Adrenal gland (tissue), 12 donors: ENCODE results near the gene C1orf216. TPM values are rescaled to one million over a fixed set of nuclear protein-coding genes. Genes with fewer than 3 reads are reported as not detected.
"Not testable (repeated sequence)": the region's sequence is repeated elsewhere in the genome, so short reads cannot be mapped to it uniquely, and the experiment has no call there.

Source experiments
- DNase-seq, 7 donors: peaks; one replicate each; pipeline ENCODE4 v3.0.0-alpha.2; 2019 to 2020
- H3K27ac ChIP-seq, 5 donors: fragments of 200-600 bp; sonication (generic) in 4 of 5; 1 replicate in 3 of 5; 2 replicates in 2 of 5; pipeline versions ENCODE4 v1.5.1 to v1.8.0; 2016 to 2020; ENCODE audit warnings: mild to moderate bottlenecking in 1 of 5
- H3K27me3 ChIP-seq: fragments of 200-600 bp; 2 replicates; pipeline ENCODE4 v1.8.0; 2021
- H3K36me3 ChIP-seq, 2 donors: fragments of 200-600 bp; replicated peaks in 1 of 2; 1 replicate in 1 of 2; 2 replicates in 1 of 2; pipeline versions ENCODE4 v1.5.1 to v1.8.0; 2018 to 2022
- H3K4me1 ChIP-seq, 2 donors: fragments of 200-600 bp; replicated peaks in 1 of 2; 1 replicate in 1 of 2; 2 replicates in 1 of 2; pipeline versions ENCODE4 v1.5.1 to v1.8.0; 2018 to 2021
- H3K4me3 ChIP-seq, 4 donors: fragments of 200-600 bp; sonication (generic) in 3 of 4; one replicate each; pipeline ENCODE4 v1.5.1; 2016 to 2018
- H3K9me3 ChIP-seq, 3 donors: fragments of 200-600 bp; sonication (generic) in 1 of 3; replicated peaks in 1 of 3; 1 replicate in 2 of 3; 2 replicates in 1 of 3; pipeline versions ENCODE4 v1.5.1 to v1.8.0; 2016 to 2021
- POLR2A ChIP-seq, 2 donors: fragments of 450-650 bp; IDR thresholded peaks; one replicate each; pipeline ENCODE4 v1.6.1; 2017; ENCODE audit warnings: antibody characterized with exemption in 2 of 2, mild to moderate bottlenecking in 2 of 2, moderate library complexity in 1 of 2
- WGBS, 4 donors: extraction: QIAGEN DNeasy Blood & Tissue Kit in 2 of 4; methylation state at CpG; one replicate each; pipeline versions ENCODE4 v1.1.5 to v1.1.7; 2013 to 2017; 5-methylcytosine and 5-hydroxymethylcytosine counted together
- intact Hi-C, 2 donors: fragments of 100-400 bp; cut with DNase I; formaldehyde crosslinking; loops; one replicate each; pipeline versions ENCODE4 v1.14.1 to v1.15.0; 2022 to 2023
- polyA plus RNA-seq, 3 donors: library from polyadenylated mRNA; stranded (reverse); fragments of 200-250 nt in 2 of 3; fragments of 350-450 nt in 1 of 3; fragmentation: Illumina TruSeq in 1 of 3; extraction: RNeasy Lipid Tissue Mini Kit (QIAGEN cat#74804) in 1 of 3; gene quantifications; one replicate each; pipeline ENCODE4 v1.2.3, GENCODE V29; 2013 to 2014
- total RNA-seq, 9 donors: library from RNA; depleted of rRNA in 4 of 9; stranded (reverse); fragments of >200 nt in 4 of 9; fragments of 120-200 nt in 1 of 9; fragmentation: NEBNext Ultra II Directional in 1 of 9; extraction: Animal tissue kit (Norgen Biotek cat#: 25700) in 1 of 9; gene quantifications; one replicate each; pipeline versions ENCODE4 v1.1.0 to v1.2.4, GENCODE V29; 2013 to 2023
- TF ChIP-seq, protein P1 (sequence below), 6 experiments: fragments of 450-650 bp in 4 of 6; fragments of 200-600 bp in 2 of 6; sonication (generic) in 1 of 6; IDR thresholded peaks; 1 replicate in 5 of 6; 2 replicates in 1 of 6; pipeline versions ENCODE4 v1.5.1 to v1.8.0; 2016 to 2021; ENCODE audit warnings: antibody characterized with exemption in 6 of 6, mild to moderate bottlenecking in 2 of 6, moderate library complexity in 1 of 6
- donor health status: healthy with polysubstance abuse.
- donor health status: Bipolar disorder and iron deficiency.
- donor health status: DM: yes; HTN: yes; CAD: no.
- donor health status: DM: no; HTN: no; CAD: no.
- donor health status: DM: no; HTN: no; CAD: no.
- donor health status: DM: yes; HTN: yes; CAD: no.

C1orf216 gene
- total and polyA plus RNA-seq, 12 donors: 6.2 to 25.0 (median 13.9) TPM

GRCh38 chr1:35702508-35702907 is 16.2 kb downstream of the C1orf216 start:
- H3K4me3 ChIP-seq: no peak overlapping the region
- no peak for TF ChIP-seq POLR2A (IDR thresholded peaks at IDR 0.05)
- TF ChIP-seq, protein P1, sequence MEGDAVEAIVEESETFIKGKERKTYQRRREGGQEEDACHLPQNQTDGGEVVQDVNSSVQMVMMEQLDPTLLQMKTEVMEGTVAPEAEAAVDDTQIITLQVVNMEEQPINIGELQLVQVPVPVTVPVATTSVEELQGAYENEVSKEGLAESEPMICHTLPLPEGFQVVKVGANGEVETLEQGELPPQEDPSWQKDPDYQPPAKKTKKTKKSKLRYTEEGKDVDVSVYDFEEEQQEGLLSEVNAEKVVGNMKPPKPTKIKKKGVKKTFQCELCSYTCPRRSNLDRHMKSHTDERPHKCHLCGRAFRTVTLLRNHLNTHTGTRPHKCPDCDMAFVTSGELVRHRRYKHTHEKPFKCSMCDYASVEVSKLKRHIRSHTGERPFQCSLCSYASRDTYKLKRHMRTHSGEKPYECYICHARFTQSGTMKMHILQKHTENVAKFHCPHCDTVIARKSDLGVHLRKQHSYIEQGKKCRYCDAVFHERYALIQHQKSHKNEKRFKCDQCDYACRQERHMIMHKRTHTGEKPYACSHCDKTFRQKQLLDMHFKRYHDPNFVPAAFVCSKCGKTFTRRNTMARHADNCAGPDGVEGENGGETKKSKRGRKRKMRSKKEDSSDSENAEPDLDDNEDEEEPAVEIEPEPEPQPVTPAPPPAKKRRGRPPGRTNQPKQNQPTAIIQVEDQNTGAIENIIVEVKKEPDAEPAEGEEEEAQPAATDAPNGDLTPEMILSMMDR (IDR thresholded peaks at IDR 0.05): no peak
- H3K27me3 ChIP-seq: peaks cover 9% of the 10 kb centered on the region
- DNase-seq: no peak
- H3K27ac ChIP-seq: no peak overlapping the region
- WGBS, 4 donors: 22 to 38% (median 28%) methylated on average over 7 of the region's 7 CpGs
- H3K4me1 ChIP-seq: peaks cover 0 to 3% of the 10 kb centered on the region in 2 donors
- no peaks in the 10 kb centered on the region for H3K9me3 ChIP-seq
- no peaks in the 10 kb centered on the region for H3K36me3 ChIP-seq
- intact Hi-C loops: no loop called here

- H3K27me3 ChIP-seq, H3K27ac ChIP-seq, H3K9me3 ChIP-seq, H3K4me3 ChIP-seq, H3K36me3 ChIP-seq, H3K4me1 ChIP-seq, DNase-seq, intact Hi-C loops: not testable (repeated sequence)
- WGBS, 4 donors: 89 to 100% (median 94%) methylated on average over 1 of the region's 1 CpG
These were observed 19.5 kb downstream of the C1orf216 start for GRCh38 chr1:35699152-35699551.

- Histone ChIP-seq H3K36me3 (no peaks in the 10 kb centered on the region), H3K27ac (no peak overlapping the region), H3K4me1 (no peaks in the 10 kb centered on the region), H3K4me3 (no peak overlapping the region), H3K9me3 (no peaks in the 10 kb centered on the region), H3K27me3 (no peaks in the 10 kb centered on the region)
- 56 to 82% (median 76%) methylated on average over 2 of the region's 2 CpGs for WGBS, 4 donors
- intact Hi-C loops: no loop called here
- no peak for DNase-seq
- no peak for TF ChIP-seq POLR2A (IDR thresholded peaks at IDR 0.05)
- TF ChIP-seq, protein P1 (IDR thresholded peaks at IDR 0.05): no peak
These were observed 26.4 kb downstream of the C1orf216 start for GRCh38 chr1:35692317-35692716.

DNA sequence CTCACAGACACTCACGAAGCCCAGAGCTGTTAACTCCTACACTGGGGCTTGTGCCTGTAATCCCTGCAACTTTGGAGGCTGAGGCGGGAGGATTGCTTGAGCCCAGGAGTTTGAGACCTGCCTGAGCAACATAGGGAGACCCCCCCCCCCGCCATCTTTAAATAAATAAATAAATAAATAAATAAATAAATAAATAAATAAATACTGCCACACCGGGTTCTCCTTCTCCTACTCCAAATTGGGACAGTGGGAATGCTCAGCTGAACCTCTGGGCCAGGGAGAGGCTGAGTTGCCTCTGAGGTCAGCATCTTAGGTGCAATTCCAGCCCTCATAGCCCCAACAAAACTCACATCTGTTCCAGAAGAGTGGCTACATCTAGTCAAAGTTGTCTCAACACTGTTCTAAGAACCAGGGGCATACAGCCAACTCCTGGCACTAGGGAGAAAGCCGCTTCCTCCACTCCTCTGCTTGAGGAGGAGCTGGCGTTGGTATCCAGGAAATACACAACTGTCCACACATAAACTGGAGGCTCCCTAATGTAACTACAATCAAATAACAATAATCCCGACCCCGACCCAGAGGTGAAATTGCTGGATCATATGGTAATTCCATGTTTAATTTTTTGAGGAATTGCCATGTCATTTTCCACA is 27.0 kb downstream of the C1orf216 start:
- WGBS, 4 donors: 71 to 83% (median 81%) methylated on average over 7 to 8 of the region's 8 CpGs
- no peaks in the 10 kb centered on the region for H3K4me1 ChIP-seq
- no peak overlapping the region for H3K4me3 ChIP-seq
- no peak for DNase-seq
- TF ChIP-seq POLR2A (IDR thresholded peaks at IDR 0.05): no peak
- TF ChIP-seq, protein P1 (IDR thresholded peaks at IDR 0.05): no peak
- intact Hi-C loops: no loop called here
- no peak overlapping the region for H3K27ac ChIP-seq
- no peaks in the 10 kb centered on the region for H3K36me3 ChIP-seq
- no peaks in the 10 kb centered on the region for H3K9me3 ChIP-seq
- H3K27me3 ChIP-seq: no peaks in the 10 kb centered on the region

- intact Hi-C loops: no loop called here
These were observed 27.6 kb downstream of the C1orf216 start for GRCh38 chr1:35691080-35691479.

DNA sequence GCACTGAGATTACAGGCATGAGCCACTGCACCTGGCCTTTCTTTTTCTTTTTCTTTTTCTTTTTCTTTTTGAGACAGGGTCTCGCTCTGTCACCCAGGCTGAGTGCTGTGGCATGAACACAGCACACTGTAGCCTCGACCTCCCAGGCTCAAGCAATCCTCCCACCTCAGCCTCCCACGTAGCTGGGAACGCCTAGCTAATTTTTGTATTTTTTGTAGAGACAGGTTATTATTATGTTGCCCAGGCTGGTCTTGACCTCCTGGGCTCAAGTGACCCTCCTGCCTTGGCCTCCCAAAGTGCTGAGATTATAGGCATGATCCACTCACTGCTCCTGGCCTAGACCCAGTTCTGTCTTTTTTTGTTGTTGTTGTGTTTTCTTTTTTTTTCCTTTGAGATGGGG is 28.6 kb downstream of the C1orf216 start:
- 83 to 90% (median 86%) methylated on average over 4 of the region's 4 CpGs for WGBS, 4 donors
- intact Hi-C loops, H3K4me3 ChIP-seq, DNase-seq, H3K4me1 ChIP-seq, H3K27me3 ChIP-seq, H3K36me3 ChIP-seq, H3K27ac ChIP-seq, H3K9me3 ChIP-seq: not testable (repeated sequence)

More at GRCh38 chr1:35691080-35691479, 27.6 kb downstream of the C1orf216 start:
- no peak for DNase-seq
- no peaks in the 10 kb centered on the region for H3K4me1 ChIP-seq
- 35 to 53% (median 46%) methylated on average over 7 to 9 of the region's 9 CpGs for WGBS, 4 donors
- no peak overlapping the region for H3K4me3 ChIP-seq
- H3K27ac ChIP-seq: no peak overlapping the region
- H3K9me3 ChIP-seq: no peaks in the 10 kb centered on the region
- TF ChIP-seq, protein P1 (IDR thresholded peaks at IDR 0.05): no peak
- no peak for TF ChIP-seq POLR2A (IDR thresholded peaks at IDR 0.05)
- no peaks in the 10 kb centered on the region for H3K27me3 ChIP-seq
- H3K36me3 ChIP-seq: no peaks in the 10 kb centered on the region
